Activated naive CD8-positive, alpha-beta T cell treated with anti-CD3 and anti-CD28 coated beads, Interleukin-2, amount 10 ng/mL, durations not matched to agents 7 days and 5 days (primary cell): ENCODE measurements around the gene HHAT. TPM values are rescaled to one million over a fixed set of nuclear protein-coding genes. Genes with fewer than 3 reads are reported as not detected.
"Not testable (repeated sequence)": the region's sequence is repeated elsewhere in the genome, so short reads cannot be mapped to it uniquely, and the experiment has no call there.

ENCODE experiments used
- ATAC-seq: fragments of 150-1000 bp; cut with Tn5 transposase; one replicate; pipeline ENCODE4 v1.10.0; 2021; ENCODE audit warnings: low read depth, moderate library complexity
- POLR2A ChIA-PET: fragments of 350-600 bp; sonication (Branson Sonifier 250); formaldehyde crosslinking; loops from one replicate; lab custom pipeline; 2021; ENCODE audit warnings: antibody characterized with exemption; lab: Charles Lee
- DNase-seq: peaks from one replicate; pipeline ENCODE4 v3.0.0; 2021
- H3K27ac Mint-ChIP-seq: one replicate; pipeline ENCODE4 v1.8.0; 2022; ENCODE audit warnings: mild to moderate bottlenecking, mixed read lengths
- H3K27me3 Mint-ChIP-seq: one replicate; pipeline ENCODE4 v1.8.0; 2022; ENCODE audit warnings: mild to moderate bottlenecking, moderate library complexity, mixed read lengths
- H3K36me3 Mint-ChIP-seq: one replicate; pipeline ENCODE4 v1.8.0; 2021; ENCODE audit warnings: mild to moderate bottlenecking, mixed read lengths
- H3K4me1 Mint-ChIP-seq: one replicate; pipeline ENCODE4 v1.8.0; 2021; ENCODE audit warnings: mixed read lengths
- H3K4me3 Mint-ChIP-seq: one replicate; pipeline ENCODE4 v1.8.0; 2022; ENCODE audit warnings: mild to moderate bottlenecking, moderate library complexity, mixed read lengths
- H3K9me3 Mint-ChIP-seq: one replicate; pipeline ENCODE4 v1.8.0; 2021; ENCODE audit warnings: mixed read lengths
- total RNA-seq, 2 experiments: library from RNA; stranded (reverse); gene quantifications; one replicate each; pipeline ENCODE4 v1.2.3, GENCODE V29; 2021

Gene HHAT
- total RNA-seq, 2 experiments from 2014 or later, result 3.3 to 3.8 TPM

DNA sequence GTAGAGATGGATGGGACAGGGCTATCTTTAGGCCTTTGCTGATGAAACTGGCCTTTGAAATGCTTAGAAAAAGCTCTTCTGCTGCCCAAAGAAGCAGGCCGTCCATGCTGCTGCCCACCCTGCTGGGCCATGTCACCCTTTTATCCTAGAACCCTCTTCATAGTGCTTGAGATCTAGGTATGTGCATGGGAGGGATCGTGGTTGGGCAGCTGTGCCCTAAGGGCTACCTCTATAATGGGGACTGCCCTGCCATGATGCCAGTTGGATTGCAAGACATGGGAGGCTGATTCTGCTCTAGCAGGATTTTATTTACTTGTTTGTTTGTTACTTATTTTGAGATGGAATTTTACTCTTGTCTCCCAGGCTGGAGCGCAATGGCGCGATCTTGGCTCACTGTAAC lies 69.0 kb downstream of the HHAT start:
- POLR2A ChIA-PET, result no interaction called here

DNA sequence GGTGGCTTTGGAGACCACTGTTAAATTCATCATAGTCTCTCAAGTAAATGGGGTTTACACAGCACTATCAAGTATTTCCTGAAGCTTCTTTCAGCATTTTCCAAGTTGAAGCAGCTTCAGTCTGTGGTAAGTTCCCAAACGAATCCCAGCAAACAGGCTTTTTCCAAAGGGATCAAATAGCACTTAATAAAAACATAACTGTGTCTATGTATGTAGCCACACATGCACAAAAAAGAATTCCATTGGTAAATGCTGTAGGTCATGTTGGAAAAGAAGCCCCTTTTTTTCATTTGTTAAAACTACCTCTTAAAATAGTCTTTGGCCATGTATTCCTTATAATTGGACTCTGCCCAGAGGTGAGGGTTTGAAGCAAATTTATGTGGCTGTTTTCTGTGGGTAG lies 69.8 kb downstream of the HHAT start:
- Mint-ChIP-seq H3K4me3 (no peak overlapping the region), H3K27me3 (peaks cover 8% of the 10 kb centered on the region), H3K36me3 (no peaks in the 10 kb centered on the region), H3K27ac (no peak overlapping the region), H3K9me3 (peaks cover 2% of the 10 kb centered on the region), H3K4me1 (peaks cover 22% of the 10 kb centered on the region)
- no peak for ATAC-seq
- DNase-seq, result no peak
- POLR2A ChIA-PET, result no interaction called here

More for the DNA sequence above, 69.0 kb downstream of the HHAT start:
- Mint-ChIP-seq H3K27ac (no peak overlapping the region), H3K9me3 (peaks cover 2% of the 10 kb centered on the region), H3K4me3 (no peak overlapping the region), H3K27me3 (peaks cover 8% of the 10 kb centered on the region), H3K36me3 (no peaks in the 10 kb centered on the region), H3K4me1 (peaks cover 25% of the 10 kb centered on the region)
- DNase-seq, result no peak
- no peak for ATAC-seq

DNA sequence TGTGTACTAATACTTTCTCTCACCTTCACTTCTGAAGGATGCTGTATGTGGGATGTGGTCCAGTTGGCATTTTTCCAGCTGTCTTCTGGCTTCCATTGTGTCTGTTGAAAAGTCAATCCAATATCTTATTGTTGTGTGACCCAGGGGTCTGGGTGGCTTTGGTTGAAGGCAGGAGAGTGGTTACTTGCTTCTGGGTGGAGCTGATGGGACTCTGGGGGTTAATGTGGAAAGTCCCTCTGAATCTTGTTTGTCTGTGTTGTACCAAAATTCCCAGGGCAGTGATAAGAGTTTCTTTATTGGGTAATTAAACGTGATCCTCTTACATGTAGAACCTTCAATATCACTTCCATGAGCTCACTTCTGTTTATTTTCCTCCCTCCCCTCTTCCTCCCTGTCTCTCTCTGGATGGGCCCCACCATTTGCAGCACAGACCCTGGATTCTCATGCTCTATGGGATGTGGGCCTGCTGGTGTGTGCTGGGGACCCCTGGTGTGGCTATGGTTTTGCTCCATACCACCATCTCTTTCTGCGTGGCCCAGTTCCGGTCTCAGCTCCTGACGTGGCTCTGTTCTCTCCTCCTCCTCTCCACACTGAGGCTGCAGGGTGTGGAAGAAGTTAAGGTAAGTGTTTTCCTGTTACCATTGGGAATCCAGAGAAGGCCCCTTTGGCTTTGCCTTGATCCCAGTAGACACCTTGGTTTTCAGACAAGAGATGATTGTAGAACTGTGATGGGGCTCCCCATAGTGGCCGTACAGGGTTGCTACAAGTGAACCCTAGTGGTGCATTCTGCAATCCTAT lies 71.5 kb downstream of the HHAT start:
- POLR2A ChIA-PET, result interaction anchor here (0.6 to 1.7 kb wide), 2 partner anchors 26 to 31 kb away, joined by 3 to 6 read pairs; no protein-coding TSS in a partner anchor
- Mint-ChIP-seq H3K4me3 (no peak overlapping the region), H3K27me3 (peaks cover 8% of the 10 kb centered on the region), H3K36me3 (no peaks in the 10 kb centered on the region), H3K9me3 (peaks cover 2% of the 10 kb centered on the region), H3K4me1 (peaks cover 14% of the 10 kb centered on the region), H3K27ac (peak overlapping the region; percentile 66)
- ATAC-seq (peak; percentile 81), DNase-seq (peak; percentile 47)

DNA sequence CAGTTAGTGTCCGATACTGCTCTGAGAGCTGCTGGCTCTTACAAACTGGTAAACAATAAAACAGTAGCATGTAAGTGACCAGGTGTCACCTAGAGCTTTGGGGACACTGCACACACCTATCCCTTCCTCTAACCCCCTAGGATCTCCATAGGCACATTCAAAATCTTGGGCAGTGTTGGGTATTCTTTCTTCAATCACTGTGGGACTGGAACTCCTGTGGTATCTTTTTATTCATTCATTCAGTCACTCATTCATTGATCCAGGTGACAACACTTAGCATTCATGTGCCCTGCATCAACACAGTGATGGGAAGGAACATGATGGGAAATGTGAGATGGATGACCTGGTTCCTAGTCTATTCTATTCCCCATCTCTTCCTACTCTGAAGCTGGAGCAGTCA lies 73.9 kb downstream of the HHAT start:
- H3K4me3 Mint-ChIP-seq, result no peak overlapping the region
- no peak for ATAC-seq
- H3K9me3 Mint-ChIP-seq, result no peaks in the 10 kb centered on the region
- POLR2A ChIA-PET, result interaction anchor here (0.6 kb wide), 1 partner anchor 117 kb away, joined by 3 read pairs; no protein-coding TSS in a partner anchor
- H3K4me1 Mint-ChIP-seq, result peaks cover 14% of the 10 kb centered on the region
- no peak for DNase-seq
- no peak overlapping the region for H3K27ac Mint-ChIP-seq
- no peaks in the 10 kb centered on the region for H3K36me3 Mint-ChIP-seq
- H3K27me3 Mint-ChIP-seq, result peaks cover 12% of the 10 kb centered on the region

DNA sequence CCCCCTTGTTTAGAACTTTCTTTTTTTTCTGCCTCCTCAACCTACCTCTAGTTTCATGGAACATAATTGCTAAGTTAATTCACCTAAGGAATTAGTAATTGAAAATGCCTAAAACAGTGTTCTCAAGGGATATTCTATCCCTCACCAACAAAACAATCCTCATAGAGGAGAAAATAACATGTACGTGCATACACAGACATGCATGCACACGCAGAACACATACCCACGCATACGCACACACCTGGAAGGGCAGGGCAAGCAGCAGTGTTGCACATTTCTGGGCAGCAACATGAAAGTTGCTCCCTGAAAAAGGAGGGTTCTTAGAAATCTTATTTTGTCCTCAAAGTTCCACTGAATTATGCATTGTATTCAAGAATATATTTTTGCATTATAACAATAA lies 76.6 kb downstream of the HHAT start:
- peaks cover 4% of the 10 kb centered on the region for H3K4me1 Mint-ChIP-seq
- POLR2A ChIA-PET, result no interaction called here
- H3K4me3 Mint-ChIP-seq, result no peak overlapping the region
- H3K27ac Mint-ChIP-seq, result no peak overlapping the region
- H3K27me3 Mint-ChIP-seq, result peaks cover 10% of the 10 kb centered on the region
- no peak for ATAC-seq
- no peaks in the 10 kb centered on the region for H3K9me3 Mint-ChIP-seq
- DNase-seq, result no peak
- H3K36me3 Mint-ChIP-seq, result no peaks in the 10 kb centered on the region

DNA sequence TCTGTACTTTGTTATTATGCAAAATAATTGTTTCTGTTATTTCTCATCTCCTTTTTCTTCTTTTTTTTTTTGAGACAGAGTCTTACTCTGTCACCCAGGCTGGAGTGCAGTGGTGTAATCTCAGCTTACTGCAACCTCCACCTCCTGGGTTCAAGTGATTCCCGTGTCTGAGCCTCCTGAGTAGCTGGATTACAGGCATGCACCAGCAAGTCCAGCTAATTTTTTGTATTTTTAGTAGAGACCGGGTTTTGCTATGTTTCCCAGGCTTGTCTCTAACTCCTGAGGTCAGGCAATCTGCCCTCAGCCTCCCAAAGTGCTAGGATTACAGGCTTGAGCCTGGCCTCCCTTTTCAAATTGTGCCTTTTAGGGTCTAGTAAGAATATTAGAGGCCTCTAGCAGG lies 77.6 kb downstream of the HHAT start:
- ATAC-seq, H3K27me3 Mint-ChIP-seq, H3K4me1 Mint-ChIP-seq, H3K4me3 Mint-ChIP-seq, H3K9me3 Mint-ChIP-seq, POLR2A ChIA-PET, H3K27ac Mint-ChIP-seq, DNase-seq, H3K36me3 Mint-ChIP-seq: not testable (repeated sequence)

DNA sequence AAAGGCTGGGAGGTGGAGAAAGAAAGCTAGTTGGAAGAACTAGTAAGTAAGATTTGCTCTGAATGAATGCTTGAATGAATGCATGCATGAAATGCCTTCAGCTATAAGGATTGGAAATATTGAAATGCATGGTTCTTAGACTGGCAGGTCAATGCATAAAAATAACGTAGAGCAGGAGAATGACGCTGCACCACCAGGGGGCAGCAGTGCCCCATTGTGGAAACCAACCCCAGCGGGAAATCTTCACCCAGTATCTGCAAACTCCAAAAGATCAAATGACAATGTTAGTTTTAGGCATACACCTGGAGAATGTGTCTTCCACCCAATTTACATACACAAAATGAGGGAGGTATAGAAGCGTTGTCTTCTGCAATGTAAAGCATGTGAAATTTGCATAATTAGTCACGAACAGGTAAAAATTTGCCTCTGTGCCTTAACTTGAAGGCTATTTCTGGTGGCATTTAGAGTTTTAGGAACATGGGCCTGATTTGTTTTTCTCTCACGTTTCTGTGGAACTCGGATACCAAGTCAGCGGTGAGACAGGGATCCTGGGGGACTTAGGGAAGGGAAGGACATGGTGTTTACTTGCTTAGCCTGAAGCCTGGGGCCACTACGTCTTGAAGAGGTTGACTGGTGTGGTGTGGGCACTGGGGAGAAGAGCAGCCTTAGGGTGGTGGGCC lies 78.6 kb downstream of the HHAT start:
- DNase-seq (peak; percentile 81), ATAC-seq (peak; percentile 65)
- Mint-ChIP-seq H3K36me3 (no peaks in the 10 kb centered on the region), H3K27ac (no peak overlapping the region), H3K9me3 (no peaks in the 10 kb centered on the region), H3K27me3 (peaks cover 10% of the 10 kb centered on the region), H3K4me1 (no peaks in the 10 kb centered on the region), H3K4me3 (no peak overlapping the region)
- POLR2A ChIA-PET, result no interaction called here

DNA sequence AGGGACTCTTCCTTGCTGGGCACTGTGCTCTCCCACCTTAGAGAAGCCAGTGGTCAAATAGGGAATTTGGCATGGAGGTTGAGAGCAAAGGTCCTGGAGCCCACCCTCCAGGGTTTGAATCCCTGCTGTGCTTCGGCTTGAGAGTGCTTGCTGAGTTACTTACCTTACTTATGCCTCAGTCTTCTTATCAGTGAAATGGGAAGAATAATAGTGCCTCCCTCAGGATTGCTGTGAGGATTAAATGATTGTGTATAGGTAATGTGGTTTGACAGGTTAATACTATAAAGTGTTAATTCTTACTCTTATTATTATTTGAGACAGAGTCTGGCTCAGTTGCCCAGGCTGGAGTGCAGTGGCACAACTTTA lies 79.2 kb downstream of the HHAT start:
- Mint-ChIP-seq H3K27me3 (peaks cover 6% of the 10 kb centered on the region), H3K27ac (no peak overlapping the region), H3K9me3 (no peaks in the 10 kb centered on the region), H3K36me3 (no peaks in the 10 kb centered on the region), H3K4me3 (no peak overlapping the region), H3K4me1 (no peaks in the 10 kb centered on the region)
- POLR2A ChIA-PET, result no interaction called here
- DNase-seq (no peak), ATAC-seq (no peak)

DNA sequence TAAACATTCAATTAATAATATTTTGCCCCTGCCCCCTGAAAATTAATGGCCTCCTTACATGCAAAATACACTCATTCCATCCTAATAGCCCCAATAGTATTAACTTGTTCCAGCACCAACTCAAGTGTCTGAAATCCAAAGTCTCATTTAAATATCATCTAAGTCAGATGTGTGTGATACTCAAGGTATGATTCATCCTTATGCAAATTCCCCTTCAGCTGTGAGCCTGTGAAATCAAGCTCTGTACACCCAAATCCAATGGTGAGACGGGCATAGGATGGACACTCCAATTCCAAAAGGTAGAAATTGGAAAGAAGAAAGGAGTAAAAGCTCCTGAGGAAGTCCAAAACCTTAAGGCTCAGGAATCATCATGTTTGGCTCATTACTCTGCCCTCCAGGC lies 83.5 kb downstream of the HHAT start:
- ATAC-seq, result no peak
- no peaks in the 10 kb centered on the region for H3K4me1 Mint-ChIP-seq
- H3K9me3 Mint-ChIP-seq, result no peaks in the 10 kb centered on the region
- no peak overlapping the region for H3K4me3 Mint-ChIP-seq
- POLR2A ChIA-PET, result no interaction called here
- H3K27me3 Mint-ChIP-seq, result no peaks in the 10 kb centered on the region
- no peak overlapping the region for H3K27ac Mint-ChIP-seq
- DNase-seq, result no peak
- peaks cover 1% of the 10 kb centered on the region for H3K36me3 Mint-ChIP-seq

DNA sequence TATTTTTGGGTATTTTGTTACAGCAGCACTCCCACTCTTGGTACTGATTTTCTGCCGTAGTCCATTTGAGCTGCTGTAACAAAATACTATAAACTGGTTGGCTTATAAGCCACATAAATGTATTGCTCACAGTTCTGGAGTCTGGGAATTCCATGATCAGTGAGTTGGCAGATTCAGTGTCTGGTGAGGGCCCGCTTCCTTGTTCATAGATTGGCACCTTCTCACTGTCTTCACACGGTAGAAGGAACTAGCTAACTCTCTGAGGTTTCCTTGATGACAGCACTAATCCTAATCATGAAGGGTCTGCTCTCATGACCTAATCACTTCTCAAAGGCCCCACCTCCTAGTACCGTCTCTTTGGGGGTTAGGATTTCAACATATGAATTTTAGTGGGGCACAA lies 85.2 kb downstream of the HHAT start:
- DNase-seq, result no peak
- Mint-ChIP-seq H3K9me3 (no peaks in the 10 kb centered on the region), H3K27me3 (no peaks in the 10 kb centered on the region), H3K36me3 (peaks cover 1% of the 10 kb centered on the region), H3K4me3 (no peak overlapping the region), H3K27ac (no peak overlapping the region), H3K4me1 (no peaks in the 10 kb centered on the region)
- ATAC-seq, result no peak
- POLR2A ChIA-PET, result no interaction called here

DNA sequence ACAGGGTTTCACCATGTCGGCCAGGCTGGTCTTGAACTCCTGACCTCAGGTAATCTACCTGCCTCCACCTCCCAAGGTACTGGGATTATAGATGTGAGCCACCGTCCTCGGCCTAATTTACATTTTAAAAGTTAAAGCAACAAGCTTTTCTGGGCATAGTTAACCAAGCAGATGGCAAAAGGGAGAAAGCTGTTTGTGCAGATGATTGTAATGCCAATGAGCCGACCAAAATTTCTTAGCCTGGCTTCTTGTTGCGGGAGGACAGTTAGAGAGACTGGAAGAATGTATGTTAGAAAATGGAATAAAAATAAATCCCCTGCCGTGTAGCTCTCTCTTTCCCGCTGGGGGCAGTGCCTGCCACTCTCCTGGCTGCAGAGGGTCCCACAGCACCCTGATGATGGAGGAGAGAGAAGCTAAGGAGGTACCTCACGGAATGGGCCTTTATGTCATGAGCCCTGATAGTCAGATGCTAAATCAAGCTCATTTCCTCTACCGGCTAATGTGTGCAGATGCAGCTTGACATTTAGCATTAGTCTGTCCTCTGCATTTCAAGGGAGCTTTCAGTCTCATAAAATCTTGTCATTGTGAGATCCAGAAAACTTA lies 87.2 kb downstream of the HHAT start:
- DNase-seq, result no peak
- Mint-ChIP-seq H3K9me3 (no peaks in the 10 kb centered on the region), H3K4me3 (no peak overlapping the region), H3K4me1 (no peaks in the 10 kb centered on the region), H3K36me3 (peaks cover 1% of the 10 kb centered on the region), H3K27ac (no peak overlapping the region), H3K27me3 (no peaks in the 10 kb centered on the region)
- ATAC-seq, result no peak
- POLR2A ChIA-PET, result no interaction called here

DNA sequence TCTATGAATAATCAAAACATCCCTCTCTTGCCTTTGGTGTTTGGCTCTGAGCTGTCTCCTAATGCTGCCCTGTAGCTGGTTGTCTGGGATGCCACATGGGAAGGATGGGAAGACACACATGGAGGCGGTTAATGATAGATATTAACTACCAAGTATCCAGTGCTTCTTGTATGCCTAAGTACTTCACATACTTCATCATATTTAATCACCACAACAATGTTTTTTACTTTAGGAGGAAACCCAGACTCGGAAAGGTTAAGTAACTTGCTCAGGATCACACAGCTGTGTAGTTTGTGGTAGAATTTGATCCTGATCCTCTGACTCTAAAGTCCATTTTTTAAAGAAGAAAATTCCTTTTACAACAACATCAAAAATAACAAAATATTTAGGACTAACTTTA lies 88.0 kb downstream of the HHAT start:
- no peak overlapping the region for H3K27ac Mint-ChIP-seq
- ATAC-seq, result no peak
- no peaks in the 10 kb centered on the region for H3K27me3 Mint-ChIP-seq
- DNase-seq, result no peak
- POLR2A ChIA-PET, result no interaction called here
- H3K4me1 Mint-ChIP-seq, result no peaks in the 10 kb centered on the region
- no peak overlapping the region for H3K4me3 Mint-ChIP-seq
- H3K36me3 Mint-ChIP-seq, result peaks cover 1% of the 10 kb centered on the region
- H3K9me3 Mint-ChIP-seq, result no peaks in the 10 kb centered on the region

DNA sequence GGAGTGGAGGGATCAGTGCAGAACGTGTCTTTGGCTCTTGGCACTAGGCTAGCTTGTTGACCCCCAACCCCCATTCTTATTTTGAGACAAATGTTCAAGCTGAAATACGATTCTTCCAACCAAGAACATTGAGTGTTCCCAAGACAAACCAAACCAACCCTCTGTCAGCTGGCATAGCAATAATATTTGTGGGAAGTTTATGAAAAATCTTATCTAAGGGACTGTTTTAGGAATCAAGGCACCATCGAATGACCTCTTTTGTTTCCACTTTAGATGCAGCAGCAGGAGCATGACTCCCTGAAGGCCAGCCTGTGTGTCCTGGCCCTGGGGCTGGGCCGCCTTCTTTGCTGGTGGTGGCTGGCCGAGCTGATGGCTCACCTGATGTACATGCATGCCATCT lies 89.2 kb downstream of the HHAT start:
- Mint-ChIP-seq H3K27ac (no peak overlapping the region), H3K9me3 (no peaks in the 10 kb centered on the region), H3K4me3 (no peak overlapping the region), H3K4me1 (no peaks in the 10 kb centered on the region), H3K36me3 (peaks cover 1% of the 10 kb centered on the region), H3K27me3 (no peaks in the 10 kb centered on the region)
- ATAC-seq (no peak), DNase-seq (no peak)
- POLR2A ChIA-PET, result no interaction called here
